ENCODE results near the gene ENDOV.
A peak's percentile ranks its signal among the peaks of the same experiment; 100 is the strongest.

Gene ENDOV

DNA sequence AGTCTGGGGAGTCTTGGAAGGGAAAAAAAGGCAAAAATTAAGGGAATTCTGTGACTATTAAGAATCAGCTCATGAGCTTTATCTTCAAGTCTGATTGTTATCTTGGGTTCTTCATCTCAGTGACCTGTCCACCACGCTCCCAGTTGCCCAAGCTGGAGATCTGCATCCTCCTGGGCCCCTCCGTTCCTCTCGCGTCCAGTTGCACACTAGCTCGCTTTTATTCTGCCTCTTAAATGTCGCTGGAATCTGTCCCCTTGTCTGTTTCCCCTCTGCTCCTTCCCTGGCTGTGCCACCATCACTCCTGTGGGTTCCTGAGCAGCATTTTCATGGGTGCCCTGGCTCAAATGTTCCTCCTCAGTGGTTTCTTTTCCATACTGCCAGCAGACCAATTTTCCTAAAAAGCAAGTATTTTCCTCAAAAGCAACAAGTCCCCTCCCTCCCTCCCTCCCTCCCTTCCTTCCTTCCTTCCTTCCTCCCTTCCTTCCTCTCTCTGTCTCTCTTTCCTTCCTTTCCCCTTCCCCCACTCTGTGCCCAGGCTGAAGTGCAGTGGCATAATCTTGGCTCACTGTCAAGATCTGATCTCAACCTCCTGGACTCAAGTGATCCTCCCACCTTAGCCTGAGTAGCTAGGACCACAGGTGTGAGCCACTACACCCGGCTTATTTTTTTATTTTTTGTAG, 1.4 kb downstream of the ENDOV start:
- no peak for DNase-seq (ENCODE audit: low spot score)

DNA sequence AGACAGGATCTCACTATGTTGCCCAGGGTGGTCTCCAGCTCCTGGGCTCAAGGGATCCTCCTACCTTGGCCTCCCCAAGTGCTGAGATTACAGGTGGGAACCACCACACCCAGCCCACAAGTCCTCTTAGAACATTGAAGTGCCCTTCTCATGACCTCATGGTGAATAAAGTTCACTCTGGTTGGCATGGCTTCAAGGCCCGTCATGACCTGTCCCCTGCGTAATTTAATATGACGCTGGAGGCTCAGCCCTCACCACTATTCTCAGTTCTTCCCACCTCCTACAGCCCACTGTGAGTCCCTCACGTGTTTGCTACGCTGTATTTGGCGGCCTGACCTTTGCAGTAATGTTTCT, 1.9 kb downstream of the ENDOV start:
- DNase-seq (ENCODE audit: low spot score): no peak

DNA sequence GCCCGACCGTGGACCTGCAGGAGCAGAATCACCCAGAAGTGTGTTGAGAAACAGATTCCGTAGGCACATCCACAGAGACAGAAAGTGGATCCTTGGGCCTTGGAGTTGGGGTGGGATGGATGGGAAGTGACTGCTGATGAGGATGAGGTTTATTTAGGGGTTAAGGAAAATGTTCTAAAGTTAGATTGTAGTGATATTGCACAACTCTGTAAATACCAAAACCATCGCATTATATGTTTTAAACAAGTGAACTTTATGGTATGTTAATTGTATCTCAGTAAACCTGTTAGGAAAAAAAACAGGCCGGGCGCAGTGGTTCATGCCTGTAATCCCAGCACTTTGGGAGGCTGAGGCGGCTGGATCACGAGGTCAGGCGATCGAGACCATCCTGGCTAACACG, 3.6 kb downstream of the ENDOV start:
- no peak for DNase-seq (ENCODE audit: low spot score)

DNA sequence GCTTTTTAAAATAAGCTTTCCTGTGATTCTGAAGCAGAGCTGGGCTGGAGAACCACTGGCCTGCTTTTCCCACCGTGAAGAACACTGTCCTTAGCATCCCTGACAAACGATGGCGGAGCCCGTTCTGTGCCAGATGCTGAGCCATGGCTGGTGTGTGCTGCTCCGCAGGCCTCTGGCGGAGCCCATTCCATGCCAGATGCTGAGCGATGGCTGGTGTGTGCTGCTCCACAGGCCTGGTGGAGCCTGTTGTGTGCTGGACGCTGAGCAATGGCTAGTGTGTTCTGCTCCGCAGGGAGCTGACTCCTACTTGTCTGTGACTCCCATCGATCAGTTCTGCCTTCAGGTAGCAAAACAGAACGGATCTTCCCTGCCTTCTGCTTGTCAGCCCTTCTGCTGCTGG, 4.3 kb downstream of the ENDOV start:
- no peak for DNase-seq (ENCODE audit: low spot score)

DNA sequence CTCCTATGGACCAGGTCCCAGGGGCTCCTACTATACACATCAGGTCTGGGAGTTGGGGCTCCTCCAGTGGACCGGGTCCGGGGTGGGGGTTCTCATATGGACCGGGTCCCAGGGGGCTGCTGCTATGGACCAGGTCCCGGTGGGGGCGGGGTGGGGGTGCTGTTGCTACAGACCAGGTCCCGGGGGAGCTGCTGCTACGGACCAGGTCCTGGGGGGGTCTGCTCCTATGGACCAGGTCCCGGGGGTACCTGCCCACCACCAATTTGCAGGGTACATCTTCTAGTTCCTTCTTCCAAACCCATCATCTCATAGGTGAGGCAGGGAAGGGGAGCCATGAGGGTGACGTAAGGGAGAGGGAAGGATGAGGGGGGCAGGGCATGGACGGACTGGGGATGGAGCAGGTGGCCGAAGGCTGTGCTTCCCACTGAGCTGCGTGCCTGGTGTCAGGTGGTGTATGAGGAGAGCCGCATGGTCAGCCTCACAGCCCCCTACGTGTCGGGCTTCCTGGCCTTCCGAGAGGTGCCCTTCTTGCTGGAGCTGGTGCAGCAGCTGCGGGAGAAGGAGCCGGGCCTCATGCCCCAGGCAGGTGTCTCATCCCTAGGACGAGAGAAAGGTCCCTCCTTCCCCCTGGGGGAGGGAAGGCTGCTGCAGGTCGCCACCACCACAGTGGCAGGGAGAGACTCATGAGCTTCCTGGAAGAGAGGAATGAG, 6.6 kb downstream of the ENDOV start:
- no peak for DNase-seq (ENCODE audit: low spot score)

DNA sequence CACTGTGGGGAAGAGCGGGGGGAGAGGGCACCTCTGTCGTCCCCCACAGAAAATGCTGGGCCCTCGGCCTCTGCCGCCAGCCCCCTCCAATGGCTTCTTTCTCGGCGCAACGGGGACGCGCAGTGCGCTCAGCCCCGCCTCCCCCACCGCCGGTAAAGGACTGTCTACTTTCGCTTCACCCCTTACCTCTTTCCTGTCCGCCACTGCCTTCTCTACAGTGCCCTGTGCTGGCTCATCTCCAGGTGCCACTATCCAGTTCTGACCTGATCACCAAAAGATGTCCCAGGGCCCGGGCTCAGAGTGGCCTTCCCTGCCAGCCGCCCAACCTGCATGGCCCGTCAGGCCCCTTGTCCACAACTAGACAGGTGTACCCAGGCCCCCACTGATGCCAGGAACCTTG, 7.3 kb downstream of the ENDOV start:
- no peak for DNase-seq (ENCODE audit: low spot score)

DNA sequence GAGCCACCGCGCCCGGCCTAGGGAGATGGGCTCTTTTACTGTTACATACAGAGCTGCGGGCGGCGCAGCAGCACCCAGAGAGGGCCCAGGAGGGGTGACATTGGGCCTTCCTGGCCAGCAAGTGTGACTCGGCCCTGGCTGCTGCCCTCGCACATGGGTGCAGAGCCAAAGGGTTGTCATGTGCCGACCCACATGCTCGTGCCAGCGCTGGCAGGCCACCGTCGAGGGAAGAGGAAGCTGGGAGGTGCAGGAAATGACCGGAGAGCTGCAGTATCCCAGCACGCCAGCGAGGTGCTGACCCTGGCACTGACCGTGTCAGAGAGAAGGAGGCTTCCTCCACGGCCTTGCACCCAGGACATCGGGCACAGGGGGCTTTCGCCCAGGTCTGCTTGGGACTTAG, 8.0 kb downstream of the ENDOV start:
- DNase-seq (ENCODE audit: low spot score): no peak

DNA sequence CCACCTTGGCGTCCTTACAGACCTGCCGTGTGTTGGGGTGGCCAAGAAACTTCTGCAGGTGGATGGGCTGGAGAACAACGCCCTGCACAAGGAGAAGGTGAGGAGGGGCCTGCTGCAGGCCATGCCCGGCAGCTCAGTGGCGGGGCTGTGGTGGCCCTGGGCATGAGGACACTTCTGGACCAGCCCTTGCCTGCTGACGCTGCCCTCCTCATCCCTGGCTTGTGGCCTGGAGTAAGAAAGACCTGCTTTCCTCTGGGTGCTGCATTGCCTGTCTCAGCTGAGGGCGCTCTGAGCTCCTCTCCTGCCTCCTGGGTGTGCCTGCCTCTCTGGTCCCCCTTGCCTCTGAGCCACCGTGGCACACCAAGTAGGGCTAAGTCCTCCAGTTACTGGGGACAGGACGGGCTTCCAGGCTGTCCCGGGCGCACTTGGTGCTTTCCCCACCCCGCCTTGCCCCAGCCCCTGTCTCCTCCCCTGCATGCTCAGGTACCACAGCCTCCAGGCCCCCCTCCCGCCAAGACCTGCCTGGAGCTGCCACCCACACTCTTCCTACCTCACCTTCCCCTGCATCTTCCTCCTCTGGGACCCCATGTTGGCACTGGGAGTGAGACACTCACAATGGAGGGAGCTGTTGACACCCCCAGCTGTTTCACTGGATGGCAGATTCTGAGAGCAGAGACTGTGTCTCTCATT, 8.7 kb downstream of the ENDOV start:
- DNase-seq (ENCODE audit: low spot score): no peak

DNA sequence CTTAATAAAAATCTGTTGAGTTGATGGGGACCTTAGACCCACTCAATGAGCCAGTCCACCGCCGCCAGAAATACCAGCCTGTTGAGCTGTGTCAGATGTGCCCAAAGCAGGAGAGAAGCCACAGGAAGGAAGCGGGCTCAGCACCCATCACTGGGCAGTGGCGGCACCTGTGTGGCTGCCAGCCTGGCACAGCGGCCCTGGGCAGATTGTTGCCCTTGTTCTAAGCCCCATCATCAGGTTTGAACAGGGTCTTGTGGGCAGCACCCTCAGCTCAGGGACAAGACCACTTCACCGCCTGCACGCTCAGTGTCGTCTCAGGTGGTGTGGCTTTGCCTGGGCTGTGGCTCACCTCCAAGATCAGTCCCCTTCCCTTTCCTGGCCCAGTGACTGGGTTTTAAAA, 9.3 kb downstream of the ENDOV start:
- no peak for DNase-seq (ENCODE audit: low spot score)

DNA sequence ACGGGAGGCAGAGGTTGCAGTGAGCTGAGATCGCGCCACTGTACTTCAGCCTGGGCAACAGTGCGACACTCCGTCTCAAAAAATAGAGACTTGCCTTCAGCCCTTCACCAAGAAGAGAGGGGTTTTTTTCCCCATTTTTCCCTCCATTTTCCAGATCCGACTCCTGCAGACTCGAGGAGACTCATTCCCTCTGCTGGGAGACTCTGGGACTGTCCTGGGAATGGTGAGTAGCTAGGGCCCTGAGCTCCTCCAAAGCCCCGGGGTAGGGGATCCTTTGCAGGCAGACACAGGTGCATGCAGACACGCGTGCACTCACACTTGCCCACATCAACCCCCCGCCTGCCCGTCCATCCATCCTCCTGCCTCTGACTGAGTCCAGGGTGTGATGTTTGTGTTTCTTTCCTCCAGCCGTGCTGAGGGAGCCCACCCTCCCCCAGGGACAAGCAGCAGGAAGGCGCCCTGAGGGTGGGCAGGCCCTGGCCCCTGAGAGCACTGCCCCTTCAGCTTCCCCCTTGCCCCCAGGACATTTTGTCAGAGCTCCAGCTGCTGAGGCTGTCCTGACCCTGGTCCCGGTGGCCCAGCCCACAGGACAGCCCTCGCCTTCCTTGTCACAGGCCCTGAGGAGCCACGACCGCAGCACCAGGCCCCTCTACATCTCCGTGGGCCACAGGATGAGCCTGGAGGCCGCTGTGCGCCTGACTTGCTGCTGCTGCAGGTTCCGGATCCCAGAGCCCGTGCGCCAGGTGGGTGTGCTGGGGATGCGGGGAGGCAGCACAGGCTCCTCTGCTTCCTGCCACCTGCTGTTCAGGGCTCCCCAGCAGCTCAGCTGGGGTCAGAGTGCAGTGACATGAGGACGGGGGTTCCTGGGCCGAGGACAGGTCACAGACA, 10.2 kb downstream of the ENDOV start:
- no peak for DNase-seq (ENCODE audit: low spot score)

DNA sequence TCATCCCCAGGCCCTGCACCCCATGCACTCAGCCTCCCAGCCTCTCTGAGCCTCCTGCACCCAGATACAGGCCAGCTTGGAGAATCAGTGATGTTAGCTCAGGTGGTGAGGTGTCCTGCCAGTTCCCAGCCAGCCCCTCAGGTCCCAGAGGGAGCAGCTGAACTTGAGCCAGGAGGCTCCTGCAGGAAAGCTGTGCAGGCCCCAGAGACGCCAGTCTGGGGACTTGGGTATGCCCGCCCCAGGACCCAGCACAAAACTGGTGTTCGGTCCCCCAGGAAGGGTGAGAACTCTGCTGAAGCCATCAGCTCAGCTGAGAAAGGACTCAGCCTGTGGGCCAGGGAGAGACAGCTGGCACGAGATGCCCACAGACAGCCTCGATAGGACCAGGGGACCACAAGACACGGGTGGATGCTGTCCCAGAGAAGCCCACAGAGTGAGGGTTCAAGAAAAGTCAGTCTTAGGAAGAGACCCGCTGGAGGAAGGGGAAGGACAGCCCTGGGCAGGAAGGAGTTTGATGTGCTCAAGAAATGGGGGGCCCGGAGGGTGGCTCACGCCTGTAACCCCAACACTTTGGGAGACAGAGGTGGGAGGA, 11.0 kb downstream of the ENDOV start:
- no peak for DNase-seq (ENCODE audit: low spot score)

DNA sequence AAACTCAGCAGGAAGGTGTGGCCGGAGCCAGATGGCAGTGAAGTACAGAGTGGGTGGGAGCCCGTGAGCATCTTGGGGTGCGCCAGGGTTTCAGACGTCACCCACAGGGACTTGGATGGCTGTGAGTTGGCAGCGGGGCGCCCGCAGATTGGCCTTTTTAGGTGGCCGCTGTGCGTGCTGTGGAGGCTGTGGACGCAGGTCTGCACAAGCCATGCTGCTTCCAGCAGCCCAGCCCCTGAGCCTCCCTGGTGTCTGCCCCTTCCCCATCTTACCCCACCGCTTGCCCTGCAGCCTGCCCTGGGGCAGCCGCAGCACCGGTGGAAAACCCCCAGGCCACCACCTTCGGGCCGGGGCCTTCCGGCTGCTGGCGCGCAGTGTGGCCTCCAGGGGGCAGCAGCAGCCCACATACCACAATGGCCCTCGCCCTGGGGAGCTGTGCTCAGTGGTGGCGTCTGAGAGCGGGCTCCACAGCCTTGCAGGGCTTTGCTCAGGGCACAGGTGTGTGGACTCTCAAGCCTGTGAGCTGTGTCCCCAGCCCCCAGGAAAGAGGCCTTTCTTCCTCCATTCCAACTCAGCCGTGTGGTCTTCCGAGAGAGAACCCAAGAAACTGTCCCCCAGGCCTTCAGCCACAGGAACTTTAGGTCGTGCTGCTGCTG, 11.8 kb downstream of the ENDOV start:
- DNase-seq (ENCODE audit: low spot score): peak; percentile 86

DNA sequence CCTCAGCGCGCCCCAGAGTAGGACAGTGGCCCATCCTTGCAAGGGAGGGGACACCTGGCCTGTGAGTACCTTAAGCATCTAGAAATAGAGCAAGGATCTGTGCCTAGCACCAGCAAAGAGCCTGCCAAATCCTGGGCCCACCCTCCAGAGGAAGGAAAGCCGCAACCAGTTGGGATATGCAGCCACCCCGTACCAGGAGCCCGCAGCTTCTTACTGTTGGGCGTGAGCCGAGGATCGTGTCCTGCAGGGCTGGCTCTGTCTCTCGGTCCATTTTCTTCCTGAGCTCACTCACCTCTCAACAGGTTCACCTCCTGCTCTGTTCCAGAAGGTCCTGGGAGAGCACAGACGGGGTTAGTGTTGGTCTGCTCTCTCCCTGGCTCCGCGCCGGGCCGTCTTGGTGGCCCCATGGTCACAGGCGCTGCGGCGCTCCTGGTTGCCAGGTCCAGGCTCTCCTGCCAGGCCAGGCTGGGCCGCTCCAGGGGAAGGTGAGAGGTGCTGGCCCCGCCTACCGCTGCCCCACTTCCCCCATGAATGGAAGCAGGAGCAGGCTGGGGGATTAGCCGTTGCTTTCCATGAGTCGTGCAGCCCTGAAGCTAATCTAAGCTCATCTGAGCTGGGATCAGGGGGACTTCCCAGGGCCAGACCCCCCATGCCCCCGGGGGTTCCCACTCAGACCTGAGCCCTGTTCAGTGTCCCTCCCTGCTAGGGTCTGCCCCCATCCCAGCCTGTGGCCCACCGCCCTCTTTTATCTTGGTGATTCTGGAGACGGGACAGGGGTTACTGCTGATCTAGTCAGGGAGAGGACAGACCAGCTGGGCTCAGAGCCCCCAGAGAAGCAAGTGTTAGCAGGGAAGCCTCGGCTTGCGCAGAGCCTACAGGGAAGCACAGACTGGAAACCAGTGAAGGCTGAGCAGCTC, 12.7 kb downstream of the ENDOV start:
- no peak for DNase-seq (ENCODE audit: low spot score)

DNA sequence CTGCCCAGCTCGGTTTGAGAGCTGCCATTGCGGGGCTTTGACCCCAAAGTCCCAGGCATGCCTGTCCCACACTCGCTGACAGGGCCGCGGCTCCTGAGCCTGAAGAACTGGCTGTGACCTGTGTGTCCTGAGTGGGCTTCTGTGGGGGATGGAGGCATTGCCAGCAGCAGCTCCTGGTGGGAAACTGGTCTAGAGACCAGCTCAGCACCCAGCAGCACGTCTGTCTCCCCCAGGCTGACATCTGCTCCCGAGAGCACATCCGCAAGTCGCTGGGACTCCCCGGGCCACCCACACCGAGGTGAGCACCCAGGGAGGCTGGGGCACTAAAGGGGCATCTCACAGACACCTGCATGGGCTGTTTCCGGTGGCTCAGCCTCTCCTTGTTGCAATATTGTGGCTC, 13.4 kb downstream of the ENDOV start:
- no peak for DNase-seq (ENCODE audit: low spot score)

DNA sequence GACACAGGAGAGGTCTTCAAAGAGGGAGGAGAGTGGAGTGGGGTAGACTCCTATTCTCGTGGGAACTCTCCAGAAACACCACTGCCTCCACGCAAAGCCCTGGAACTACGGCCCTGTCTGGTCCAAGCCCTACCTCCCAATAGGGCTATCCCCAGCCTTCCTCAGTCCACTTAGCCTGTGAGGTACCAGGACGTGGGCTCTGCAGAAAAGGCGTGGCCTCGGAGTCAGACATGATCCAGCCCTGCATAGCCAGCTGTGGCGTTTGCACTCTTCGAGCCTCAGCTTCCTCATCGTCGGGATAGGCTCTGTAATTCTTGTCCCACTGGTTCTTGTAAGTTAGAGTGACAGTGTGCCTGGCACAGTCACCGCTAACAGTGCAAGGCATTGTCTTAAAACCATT, 13.8 kb downstream of the ENDOV start:
- no peak for DNase-seq (ENCODE audit: low spot score)

DNA sequence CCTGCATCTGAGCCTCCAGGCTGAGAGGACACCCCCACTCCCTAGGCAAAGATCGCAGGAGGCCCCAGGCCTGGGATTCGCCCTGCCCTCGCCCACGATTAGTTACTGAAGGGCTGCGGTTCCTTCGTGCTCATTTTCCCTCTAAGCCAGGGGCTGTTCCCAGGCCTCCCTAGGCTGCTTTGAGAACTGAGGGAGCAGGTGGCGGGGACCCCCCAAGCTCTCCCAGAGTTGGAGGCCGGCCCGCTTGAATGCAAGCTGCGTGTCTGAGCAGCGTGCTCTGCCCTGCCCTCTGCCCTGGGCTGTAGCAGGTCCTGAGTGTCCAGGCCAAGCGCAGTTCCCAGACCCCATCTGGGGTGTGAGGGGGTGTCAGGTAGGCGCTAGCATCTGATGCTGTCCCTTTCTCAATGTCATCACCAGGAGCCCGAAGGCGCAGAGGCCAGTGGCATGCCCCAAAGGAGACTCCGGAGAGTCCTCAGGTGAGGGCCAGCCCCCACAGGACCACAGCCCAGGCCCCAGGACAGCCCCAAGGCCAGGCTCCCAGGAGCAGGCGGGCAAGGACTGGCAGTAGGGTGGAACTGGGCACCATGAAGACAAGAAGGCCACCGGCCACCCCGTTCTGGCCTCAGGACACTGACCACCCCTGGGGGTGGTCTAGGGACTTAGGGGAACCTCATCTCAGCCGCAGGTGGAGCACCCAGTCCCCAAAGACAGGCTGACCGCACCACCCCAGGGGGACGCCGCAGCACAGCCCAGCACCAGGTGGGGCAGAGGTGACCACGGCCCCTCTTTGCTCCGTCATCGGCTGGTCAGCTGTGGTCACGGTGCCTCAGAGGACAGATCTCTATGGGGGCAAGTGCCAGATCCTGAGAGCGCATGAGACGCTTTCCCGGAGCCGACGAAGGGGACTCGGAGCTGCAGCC, 14.6 kb downstream of the ENDOV start:
- DNase-seq (ENCODE audit: low spot score): no peak

DNA sequence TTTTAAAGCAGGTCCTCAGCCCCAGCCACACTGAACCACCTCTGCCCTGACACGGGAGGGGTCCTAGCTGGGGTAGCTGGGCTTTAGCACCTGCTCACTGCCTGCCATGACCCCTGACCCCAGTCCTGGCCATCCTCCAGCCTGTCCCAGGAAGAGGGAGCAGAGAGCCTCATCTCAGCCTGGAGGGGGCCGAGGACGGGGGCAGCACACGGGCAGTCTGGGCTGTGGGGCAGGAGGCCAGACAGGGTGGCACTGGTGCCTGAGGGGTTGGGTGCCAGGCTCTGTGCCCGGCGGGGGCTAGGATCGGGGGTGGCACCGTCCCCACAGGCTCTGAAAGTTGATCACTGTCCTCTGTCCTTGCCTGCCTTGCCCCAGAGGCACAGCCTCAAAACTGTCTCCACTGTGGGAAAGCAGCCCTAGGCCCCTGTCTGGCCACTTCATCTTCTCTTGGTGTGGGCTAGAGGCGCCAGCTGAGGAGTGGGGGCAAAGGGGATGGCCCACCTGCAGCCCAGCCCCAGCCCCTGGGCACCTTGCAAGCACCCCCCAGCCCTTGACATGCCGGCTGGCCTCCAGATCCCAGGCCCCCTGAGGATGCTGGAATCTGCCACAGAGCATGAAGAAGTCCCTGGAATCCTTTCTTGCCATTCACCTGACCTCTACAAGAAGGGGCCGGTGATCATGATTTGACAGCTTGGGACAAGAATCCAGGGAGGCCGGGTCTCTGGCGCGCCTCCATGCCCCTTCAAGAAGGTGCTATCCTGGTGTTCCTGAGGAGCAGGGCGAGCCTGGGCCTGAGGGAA, 15.7 kb downstream of the ENDOV start:
- DNase-seq (ENCODE audit: low spot score): no peak
